Ishikawa (cell line): ENCODE results near the gene SNX13.

Experiments
- CEBPB ChIP-seq: IDR thresholded peaks from 2 replicates; pipeline ENCODE4 v1.6.1; 2012
- CREB1 ChIP-seq: IDR thresholded peaks from 2 replicates; pipeline ENCODE4 v1.6.1; 2012; ENCODE audit warnings: low read depth
- EGR1 ChIP-seq: IDR thresholded peaks from 2 replicates; pipeline ENCODE4 v1.6.1; 2012
- EP300 ChIP-seq: IDR thresholded peaks from 2 replicates; pipeline ENCODE4 v1.6.1; 2012; ENCODE audit warnings: borderline replicate concordance
- MAX ChIP-seq: IDR thresholded peaks from 2 replicates; pipeline ENCODE4 v1.6.1; 2012
- RAD21 ChIP-seq: IDR thresholded peaks from 2 replicates; pipeline ENCODE4 v1.6.1; 2012; ENCODE audit warnings: low read depth
- REST ChIP-seq: IDR thresholded peaks from 2 replicates; pipeline ENCODE4 v1.6.1; 2012; ENCODE audit warnings: low read depth, mild to moderate bottlenecking
- TAF1 ChIP-seq: IDR thresholded peaks from 2 replicates; pipeline ENCODE4 v1.6.1; 2012; ENCODE audit warnings: low read depth, mild to moderate bottlenecking
- TCF12 ChIP-seq: IDR thresholded peaks from 2 replicates; pipeline ENCODE4 v1.6.1; 2012; ENCODE audit warnings: low read depth
- TEAD4 ChIP-seq: IDR thresholded peaks from 2 replicates; pipeline ENCODE4 v1.6.1; 2012
- YY1 ChIP-seq: IDR thresholded peaks from 2 replicates; pipeline ENCODE4 v1.6.1; 2012; ENCODE audit warnings: low read depth

GRCh38 chr7:17916786-17917185 lies 23.5 kb downstream of the SNX13 start:
- no peak for TF ChIP-seq RAD21
- no peak for TF ChIP-seq CEBPB
- TF ChIP-seq EP300, result no peak
- no peak for TF ChIP-seq REST
- TF ChIP-seq YY1, result no peak
- TF ChIP-seq TAF1, result no peak
- TF ChIP-seq TCF12, result no peak
- TF ChIP-seq MAX, result no peak
- TF ChIP-seq EGR1, result no peak
- no peak for TF ChIP-seq CREB1
- TF ChIP-seq TEAD4, result no peak
